SW 1271 (cell line): ENCODE results near the gene ERN1.

ENCODE experiments used
- DNase-seq, 2 experiments: peaks; one replicate each; lab custom pipeline; 2025; lab: John Stamatoyannopoulos, UW

The ERN1 gene

DNA sequence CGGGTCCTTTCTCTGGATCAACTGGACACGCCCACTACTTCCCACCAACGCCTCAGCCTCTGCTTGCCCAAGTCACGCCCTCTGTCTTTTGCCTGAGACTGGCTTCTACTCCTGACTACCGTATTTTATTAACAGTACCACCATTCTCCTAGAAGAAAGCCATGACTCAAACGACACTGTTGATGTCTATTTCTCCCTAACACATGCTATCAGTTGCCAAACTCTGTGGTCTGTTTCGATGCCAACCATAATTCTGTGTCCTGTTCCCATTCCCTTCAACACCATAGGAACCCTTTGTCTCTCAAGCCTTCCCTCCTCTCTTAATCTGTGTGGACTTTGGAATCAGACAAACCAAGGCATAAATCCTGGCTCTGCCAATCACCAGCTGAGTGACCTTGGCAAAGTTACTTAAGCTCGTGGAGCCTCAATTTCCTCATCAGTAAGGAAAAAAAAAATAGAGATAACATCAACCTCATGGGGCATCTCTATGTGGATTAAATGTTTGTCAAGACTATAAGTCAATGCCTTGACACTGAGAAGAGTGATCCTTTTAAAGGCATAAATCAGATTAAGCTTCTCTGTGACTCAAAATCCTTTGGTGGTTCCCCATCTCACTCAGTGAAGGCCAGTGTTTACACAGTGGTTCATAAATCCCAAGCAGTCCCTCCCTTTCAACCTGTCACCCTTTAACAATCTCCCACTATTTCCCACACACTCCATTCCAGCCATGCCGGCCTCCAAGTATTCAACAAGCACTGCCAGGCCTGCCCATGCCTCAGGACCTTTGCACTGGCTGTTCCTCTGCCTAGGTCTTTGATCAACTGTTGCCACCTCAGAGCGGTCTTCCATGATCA, 45.6 kb downstream of the ERN1 start:
- no peak for DNase-seq

DNA sequence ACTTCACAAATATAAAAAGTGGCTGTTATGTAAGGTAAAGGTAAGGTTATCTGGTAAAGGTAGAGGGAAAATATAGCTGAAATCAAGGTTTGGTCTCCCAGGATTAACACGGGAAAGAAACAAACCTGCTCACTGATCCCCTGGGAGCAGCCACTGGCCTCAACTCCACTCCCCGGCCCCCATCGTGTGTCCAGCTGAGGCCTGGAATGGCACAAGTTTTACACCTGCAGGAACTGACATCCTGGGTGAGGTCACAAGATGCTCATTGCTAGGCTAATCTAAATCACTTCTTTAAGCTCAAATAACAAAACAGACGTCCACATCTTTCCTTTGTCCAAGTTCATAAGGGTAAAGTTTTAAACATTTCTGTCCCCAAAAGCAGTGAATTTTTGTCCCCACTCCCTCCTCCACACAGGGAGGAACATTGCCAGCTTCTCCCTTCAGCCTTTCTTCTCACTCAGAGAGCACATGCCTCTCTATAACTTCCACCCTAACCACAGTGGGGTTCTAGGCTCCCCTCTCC, 46.3 kb downstream of the ERN1 start:
- no peak for DNase-seq

DNA sequence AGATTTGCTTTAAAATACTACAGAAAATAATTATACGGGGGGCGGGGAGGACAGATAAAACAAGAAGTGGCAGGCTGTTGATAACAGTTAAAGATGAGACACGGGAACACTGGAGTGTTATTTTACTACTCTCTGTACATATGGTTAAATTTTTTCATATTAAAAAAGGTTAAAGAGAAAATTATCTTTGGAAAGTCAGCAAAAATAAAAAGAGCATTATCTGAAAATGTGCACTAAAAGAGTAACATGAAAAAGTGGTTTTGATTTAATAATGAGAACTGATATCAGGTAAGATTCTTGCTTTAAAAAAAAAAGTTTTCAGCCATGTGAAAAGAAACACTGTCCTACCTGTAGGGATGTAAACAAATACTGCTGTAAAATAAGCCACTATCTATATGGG, 46.9 kb downstream of the ERN1 start:
- DNase-seq = no peak

DNA sequence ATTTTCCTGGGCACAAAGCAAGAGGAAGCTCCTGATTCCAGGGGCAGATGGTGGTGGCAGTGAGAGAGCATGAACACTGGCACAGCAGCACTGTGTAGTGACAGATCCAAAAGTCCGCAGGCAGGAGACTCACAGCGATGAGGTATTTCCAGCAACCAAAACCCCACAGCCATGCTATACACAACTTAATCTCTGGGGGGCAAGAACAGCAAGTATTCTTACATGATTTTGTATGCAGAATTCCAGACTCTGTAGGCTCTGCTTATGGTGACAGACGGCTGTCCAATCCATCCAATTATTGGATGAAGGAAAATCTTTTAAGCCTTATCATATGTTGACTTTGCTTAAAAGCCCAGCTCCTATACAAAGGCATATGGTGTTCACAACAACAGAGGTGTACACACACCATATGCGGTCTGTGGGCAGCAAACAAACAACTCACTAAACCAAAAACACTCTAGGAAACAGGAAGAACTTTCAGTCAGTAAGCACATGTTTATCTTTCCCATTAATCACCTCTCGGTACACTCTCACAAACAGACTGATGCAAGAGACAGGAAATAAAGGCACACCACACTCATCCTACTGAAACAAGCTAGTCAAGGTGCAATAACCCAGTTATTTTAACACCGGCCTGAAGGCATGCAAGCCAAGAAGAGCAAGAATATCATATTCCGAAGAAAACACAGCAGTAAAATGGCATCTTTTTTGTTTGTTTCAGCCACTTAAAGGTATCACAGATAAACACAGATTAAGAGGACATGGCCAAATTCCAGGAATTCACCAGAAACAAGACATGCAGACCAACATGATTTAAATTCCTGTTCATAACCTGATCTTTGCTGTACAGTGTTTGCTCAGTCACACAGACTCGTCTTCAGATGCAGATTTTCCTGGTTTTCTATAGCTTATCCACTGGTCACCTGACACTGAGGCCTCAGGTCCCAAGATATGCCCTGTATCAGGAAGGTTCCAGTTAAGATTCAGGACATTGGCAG, 47.8 kb downstream of the ERN1 start:
- DNase-seq = peak in 1 of 2 experiments; percentile 67

DNA sequence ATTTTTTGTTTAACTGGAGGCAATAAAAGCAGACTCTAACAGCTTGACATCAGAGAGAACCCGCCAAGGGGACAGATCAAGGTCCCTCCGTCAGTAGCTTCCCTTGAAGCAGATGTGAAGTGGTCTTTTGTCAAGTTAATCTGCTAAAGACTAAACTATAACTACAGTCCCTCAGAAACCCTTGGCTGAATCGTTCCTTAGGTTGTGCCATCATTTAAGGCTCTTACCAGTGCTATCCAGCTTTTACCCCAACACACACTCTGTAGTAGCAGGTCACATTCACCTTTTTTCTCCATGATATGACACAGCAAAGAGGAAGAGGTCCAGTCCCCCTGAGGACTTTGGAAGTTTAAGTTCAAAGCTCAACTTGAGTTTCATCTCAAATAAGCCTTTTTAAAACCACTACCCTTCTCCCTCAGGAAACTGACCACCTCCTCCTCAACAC, 49.7 kb downstream of the ERN1 start:
- DNase-seq = no peak

DNA sequence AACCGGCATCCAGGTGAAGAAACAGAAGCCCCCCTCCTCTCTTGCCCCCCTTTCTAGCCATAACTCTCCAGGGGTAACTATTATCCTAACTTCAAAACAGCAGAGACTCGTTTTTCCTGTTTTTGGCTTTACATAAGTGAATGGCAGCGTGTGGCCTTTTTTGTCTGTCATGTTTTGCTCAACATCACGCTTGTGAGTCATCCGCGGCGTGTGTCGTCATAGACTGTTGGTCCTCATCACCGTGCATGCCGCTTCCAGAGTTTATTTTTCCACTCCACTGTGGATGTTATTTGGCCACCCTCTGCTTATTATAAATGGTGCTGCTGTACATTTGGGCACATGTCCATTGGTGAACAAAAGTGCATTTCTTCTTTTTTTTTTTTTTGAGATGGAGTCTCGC, 52.6 kb downstream of the ERN1 start:
- no peak for DNase-seq

DNA sequence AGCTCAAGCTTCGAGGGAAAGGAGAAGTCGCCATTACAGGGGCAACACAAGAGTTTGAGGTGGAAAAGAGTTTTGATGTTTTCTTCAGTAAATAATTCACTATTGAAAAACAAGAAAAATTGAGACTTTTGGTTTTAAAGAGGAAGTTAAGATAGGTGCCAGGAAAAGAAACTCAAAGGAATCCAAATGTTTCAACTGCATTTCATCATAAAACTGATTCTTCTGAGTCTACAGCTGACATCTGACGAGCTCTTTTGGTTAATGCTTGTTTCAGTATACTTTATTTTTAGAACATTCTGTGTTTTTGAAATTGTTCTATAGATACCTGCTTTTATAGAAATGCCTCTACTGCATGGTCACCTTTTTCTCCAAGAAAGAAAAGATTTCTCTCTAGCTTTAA, 54.0 kb downstream of the ERN1 start:
- DNase-seq = no peak

DNA sequence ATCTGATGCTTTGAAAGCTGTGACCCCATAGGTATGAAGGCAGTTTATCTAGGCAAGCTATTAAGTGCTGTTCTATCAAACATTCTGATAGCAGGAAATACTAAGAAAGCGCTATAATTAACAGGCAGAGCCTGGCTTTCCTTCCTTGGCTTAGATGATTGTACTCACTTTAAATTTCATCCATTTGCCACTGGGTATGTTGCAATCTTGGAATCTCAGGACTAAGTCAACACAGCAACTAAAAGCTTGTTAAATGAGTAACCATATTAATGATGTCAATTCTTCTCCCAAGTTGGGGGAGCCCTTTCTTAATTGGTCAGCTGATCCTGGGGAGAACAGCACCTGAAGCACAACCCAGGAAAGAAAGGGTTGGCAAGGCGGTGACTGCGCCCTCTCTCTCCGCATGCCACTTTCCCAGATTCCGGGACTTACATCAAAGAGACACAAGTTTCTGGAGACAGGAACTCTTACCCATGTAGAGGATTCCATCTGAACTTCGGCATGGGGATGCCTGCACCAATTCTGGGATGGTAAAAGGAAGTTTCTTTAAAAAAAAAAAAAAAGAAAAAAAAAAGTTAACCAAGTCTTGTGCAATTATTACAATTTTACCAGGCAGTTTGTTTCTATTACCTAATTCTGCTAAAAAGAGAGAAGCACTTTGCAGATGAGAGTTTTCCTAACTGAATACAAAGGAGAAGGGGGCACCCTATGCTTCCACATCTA, 55.1 kb downstream of the ERN1 start:
- no peak for DNase-seq

DNA sequence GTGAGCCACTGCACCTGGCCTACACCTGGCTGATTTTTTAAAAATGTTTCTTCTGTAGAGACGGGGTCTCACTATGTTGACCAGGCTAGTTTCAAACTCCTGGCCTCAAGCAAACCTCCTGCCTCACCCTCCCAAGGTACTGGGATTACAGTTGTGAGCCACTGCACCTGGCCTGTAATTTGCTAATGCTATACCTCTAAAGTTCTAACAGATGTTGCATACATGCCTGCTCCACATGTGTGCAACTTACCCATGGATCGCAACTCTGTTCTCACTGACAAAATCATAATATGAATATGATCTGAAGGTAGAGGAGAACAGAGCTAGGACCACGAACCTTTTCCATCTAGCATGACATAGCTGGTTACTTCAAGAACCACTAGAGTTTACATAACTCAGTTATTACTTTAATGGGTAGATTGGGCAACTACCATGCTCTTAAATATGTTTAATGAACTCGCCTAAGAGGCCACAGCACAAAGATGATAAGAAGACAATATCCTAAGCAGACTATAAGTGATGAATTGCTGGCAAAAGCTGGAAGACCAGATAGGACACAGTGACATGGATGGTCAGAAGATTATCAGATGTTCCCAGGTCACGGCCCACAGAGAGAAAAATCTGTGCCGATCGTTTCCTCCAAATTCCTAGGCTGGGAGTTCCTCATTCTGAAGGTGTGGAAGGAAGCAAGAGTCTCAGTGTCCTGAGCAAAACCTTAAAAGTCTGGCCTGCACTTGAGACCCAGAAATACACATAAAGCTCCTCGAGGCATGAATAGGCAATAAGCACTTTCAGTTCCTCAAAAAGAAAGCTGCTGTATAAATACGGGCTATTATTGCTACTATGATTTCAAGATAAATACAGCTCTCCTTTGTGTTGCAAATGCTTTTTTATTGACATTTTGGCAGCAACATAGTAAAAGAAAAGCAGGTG, 55.9 kb downstream of the ERN1 start:
- DNase-seq = no peak

DNA sequence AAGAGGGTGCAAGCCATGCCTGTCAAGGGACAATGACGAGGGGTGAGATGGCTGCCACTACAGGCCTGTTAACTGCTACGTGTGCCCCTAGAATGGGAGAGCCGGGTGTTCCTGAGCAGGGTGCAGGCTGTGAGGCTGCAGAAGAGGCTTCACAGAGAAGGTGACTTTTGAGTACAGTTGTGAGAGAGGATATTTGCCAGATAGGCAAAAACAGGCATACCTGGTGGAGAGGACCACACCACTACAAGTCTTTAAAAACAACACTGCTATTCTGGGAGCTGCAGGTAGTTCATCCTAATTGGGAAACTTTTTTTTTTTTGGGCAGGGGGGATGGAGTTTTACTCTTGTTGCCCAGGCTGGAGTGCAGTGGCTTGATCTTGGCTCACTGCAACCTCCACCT, 58.8 kb downstream of the ERN1 start:
- DNase-seq = no peak

DNA sequence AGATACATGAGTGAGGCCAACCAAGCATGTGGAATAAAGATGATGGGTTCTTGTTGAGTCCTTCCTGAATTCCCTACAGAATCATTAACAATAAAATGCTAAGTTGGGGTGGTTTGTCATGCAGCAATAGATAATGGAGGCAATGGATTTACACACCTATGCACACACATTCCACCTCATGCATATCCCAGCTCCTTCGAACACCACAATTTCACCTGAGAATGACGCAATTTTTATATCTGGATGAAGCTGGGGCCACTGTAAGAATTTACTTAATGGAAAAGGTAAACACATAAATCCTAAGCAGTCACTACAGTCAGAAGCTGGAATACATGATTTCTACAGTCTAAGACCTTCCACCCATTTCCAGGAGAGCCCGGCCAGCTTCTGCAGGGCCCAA, 59.7 kb downstream of the ERN1 start:
- no peak for DNase-seq

DNA sequence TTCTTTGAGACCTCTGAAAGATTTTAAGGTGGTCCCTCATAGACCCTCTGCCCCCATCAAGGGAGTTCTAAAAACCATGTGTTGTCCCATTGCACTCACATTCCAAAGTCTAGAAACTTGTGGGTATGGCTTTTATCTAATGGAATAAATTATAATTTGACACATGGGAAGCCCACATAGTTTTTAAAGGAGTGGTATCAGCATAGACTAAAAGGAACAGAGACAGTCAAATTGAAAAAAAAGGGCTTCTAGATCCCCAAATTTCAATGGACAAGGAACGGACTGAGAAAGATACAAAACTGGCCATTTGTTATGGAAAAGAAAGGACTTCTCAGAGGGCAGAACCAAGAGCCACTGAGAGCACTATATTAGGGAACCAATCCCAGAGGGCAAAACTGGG, 60.8 kb downstream of the ERN1 start:
- DNase-seq = no peak

DNA sequence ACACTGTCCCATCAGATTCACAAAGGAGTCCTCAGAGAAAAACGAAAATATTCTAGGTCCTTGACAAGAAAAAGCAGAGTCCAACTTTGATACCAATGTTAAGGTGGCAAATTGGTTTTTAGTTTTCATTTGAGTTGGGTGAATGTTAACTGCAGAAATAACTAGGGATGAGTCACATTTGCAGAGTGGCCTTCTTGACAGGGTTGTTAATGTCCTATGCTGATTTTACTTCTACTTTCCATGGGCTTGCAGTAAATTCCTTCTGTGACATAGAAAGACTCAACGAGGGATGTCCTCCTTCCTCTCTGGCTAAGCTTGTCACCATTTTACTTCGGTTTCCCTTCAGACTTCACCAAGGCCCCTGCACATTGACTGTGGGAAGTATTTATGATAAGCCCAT, 62.3 kb downstream of the ERN1 start:
- no peak for DNase-seq

DNA sequence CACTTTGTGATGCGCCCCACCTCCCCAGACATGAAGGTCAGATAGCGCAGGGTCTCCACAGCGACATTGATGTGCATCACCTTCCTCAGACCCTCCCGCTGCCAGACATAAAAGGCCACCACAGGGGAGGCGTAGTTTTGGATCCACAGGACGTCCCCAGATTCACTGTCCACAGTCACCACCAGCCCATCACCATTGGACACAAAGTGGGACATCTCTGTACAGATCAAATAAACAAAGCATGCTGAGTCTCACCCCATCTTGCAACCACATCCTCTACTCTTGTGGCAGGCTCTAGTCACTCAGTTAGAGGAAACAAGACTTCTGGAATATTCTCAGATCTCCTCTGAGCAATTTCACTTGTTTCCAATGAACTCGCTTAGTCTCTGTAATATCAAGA, 63.2 kb downstream of the ERN1 start:
- no peak for DNase-seq

DNA sequence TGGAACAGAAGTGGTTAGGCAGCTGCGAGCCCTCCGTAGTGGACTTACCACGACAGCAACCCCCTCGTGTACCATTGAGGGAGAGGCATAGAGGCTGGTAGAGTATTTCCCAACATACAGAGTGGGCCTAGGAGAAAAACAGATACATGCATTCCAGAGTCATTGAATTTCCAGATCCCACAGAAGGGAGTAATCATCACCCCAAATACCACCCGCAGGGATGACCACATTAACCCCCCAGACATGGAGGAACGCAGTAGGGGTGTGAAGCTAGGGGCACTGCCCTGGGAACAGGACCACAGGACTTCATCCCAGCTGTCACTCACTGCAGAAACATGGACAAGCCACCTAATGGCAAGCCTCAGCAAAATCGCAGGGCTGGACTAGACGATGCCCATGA, 64.8 kb downstream of the ERN1 start:
- no peak for DNase-seq

DNA sequence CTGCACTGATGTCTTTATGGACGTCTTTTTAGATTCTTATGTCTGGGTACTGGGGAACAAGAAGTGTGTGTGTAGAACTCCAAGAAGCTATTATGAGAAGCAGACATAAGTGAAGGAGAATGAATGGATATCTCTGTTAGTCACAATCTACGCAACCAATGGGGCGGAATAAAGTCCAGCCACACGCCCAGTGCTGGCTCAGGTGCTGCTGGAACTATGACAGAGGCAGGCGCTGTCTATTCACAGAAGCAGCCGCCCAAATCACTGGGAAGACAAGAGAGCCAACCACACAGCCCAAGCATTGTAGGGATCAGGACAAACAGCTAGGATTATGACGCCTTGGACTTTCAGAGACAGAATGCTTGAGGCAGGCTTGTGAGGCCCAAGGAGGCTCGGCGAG, 65.6 kb downstream of the ERN1 start:
- no peak for DNase-seq

DNA sequence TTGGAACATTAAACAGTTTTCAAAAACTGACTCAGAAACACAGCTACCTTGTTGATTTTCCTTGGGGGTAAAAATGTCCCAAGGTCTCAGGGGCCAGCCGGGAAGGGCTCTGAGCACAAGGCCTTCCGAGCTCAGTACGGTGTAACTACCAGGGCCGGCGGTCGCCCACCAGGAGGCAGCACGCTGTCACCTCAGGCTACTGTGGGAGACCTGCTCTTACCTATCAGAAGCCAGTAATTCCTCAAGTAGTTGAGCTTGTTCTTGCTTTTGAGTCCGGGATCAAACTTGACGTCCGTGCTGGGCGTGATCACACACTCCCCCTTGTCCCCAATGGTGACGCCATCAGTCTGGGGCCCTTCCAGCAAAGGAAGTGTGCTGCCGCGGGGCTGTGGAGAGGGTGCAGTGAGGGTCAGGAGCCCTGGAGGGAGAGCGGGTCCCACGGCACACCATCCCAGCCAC, 66.1 kb downstream of the ERN1 start:
- DNase-seq = no peak

DNA sequence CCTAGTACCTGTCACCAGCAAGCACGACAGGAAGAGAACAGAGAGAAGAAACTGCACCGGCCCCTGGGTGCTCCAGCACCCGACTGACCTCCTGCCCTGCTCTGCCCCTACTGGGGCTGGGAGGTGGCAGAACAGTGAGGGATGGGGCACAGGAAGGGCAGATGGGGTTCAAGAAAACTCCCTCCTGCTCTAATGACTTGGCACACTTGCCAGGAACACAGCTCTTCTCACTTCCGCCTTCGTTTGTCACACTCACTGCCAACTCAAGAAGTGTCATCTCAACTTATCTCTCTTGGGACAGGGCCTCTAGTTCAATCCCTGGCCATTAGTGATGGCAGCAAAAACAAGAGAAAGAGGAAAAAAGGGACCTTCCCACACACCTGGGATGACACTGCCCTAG, 66.9 kb downstream of the ERN1 start:
- no peak for DNase-seq

DNA sequence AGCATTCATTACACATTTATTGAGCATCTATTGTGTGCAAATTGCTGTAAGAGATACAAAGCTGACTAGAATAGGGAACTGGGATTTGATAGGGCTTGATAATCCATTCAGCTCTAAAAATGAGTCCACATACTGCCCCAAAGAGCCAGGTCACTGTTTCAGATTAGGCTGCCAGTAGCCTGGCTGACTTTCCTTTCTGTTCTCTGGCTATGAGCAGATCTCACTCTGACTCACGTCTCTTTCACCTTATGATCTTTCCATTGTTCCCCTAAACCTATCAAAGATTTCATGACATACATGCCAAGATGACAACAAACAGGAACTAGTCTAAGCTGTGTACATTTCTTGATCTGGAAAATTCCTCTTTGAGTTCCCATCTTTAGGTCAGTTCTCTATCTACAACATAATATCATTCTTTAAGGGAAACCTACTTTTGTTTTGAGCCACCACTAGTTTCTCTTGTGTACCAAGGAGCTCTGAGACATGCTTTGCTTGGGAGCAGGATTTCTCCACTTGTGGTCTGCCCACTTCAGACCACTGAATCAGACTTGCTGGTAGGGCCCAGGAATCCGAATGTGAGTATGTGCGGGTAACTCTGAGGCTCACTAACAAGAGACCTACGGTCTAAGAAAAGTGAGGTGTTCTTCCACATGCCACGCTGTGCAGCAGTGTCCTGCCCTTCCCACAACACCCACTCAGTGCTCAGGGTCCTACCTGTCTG, 68.6 kb downstream of the ERN1 start:
- DNase-seq = no peak

DNA sequence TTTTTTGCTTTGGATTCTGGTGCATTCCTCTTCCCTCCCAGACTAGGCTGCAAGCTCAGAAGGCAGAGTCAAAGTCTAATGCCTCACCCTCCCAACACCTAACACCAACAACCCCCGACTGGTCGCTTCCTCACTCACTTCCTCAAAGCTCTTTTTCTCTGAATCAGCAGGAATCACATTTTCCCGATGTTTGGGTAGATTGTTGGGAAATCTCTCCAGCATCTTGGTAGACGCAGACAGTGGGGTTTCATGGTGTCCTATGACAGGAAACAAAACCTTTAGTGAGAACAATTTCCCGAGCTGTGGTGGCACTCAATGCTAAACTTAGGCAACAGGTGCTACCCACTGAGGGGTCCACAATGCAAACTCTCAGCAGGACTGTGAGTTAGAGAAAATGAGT, 69.6 kb downstream of the ERN1 start:
- DNase-seq = no peak
